ENCODE measurements around the gene YKT6.

GRCh38 chr7:44159824-44160630, 40.8 kb upstream of the YKT6 start:
- TF ChIP-seq CTCF (IDR thresholded peaks at IDR 0.05; ENCODE audit: low read depth, low read length, poor library complexity, severe bottlenecking), result no peak
- TF ChIP-seq EZH2phosphoT487 (IDR thresholded peaks at IDR 0.05; ENCODE audit: borderline replicate concordance, low read length), result no peak

Measured in DOHH2 (cell line).